A549 (cell line): ENCODE measurements around the gene CCDC57. TPM values are rescaled to one million over a fixed set of nuclear protein-coding genes. Genes with fewer than 3 reads are reported as not detected.

ENCODE experiments used
- ATAC-seq, 2 experiments: fragments of 200-7000 bp in 1 of 2; fragments of >200 bp in 1 of 2; cut with Nextera tagmentation in 1 of 2; cut with Tn5 transposase in 1 of 2; 3 replicates each; pipeline versions ENCODE4 v1.8.0 to v1.9.1; 2018 to 2020; ENCODE audit warnings: mild to moderate bottlenecking in 1 of 2, moderate library complexity in 1 of 2
- CTCF ChIA-PET: fragments of 300-600 bp; sonication (Branson Sonifier 250); formaldehyde crosslinking; extraction: SDS; loops from one replicate; lab custom pipeline; 2021; ENCODE audit warnings: antibody characterized with exemption, inconsistent platforms; lab: Yijun Ruan, JAX
- POLR2A ChIA-PET: fragments of 350-600 bp; formaldehyde crosslinking; extraction: SDS; loops from one replicate; lab custom pipeline; 2021; ENCODE audit warnings: antibody characterized with exemption, inconsistent platforms; lab: Yijun Ruan, JAX
- DNase-seq, 2 experiments: peaks; one replicate each; pipeline versions ENCODE4 v3.0.0 to v3.0.0-alpha.2; 2011 to 2016; ENCODE audit warnings: low read depth in 1 of 2, low spot score in 1 of 2
- FAIRE-seq: peaks from 2 replicates; lab custom pipeline; 2011; peaks lifted over from hg19 to GRCh38; lab: Jason Lieb, UNC
- H3K27ac ChIP-seq, 2 experiments: fragments of >200 bp; sonication (Bioruptor Twin); formaldehyde crosslinking; 3 replicates each; pipeline ENCODE4 v1.5.1; 2016 to 2017
- H3K4me1 ChIP-seq: fragments of >200 bp; sonication (Bioruptor Twin); formaldehyde crosslinking; 3 replicates; pipeline ENCODE4 v1.6.1; 2016
- H3K4me2 ChIP-seq: fragments of >200 bp; sonication (Bioruptor Twin); formaldehyde crosslinking; 3 replicates; pipeline ENCODE4 v1.6.1; 2016
- H3K4me3 ChIP-seq: fragments of >200 bp; sonication (Bioruptor Twin); formaldehyde crosslinking; 3 replicates; pipeline ENCODE4 v1.5.1; 2016
- H3K9me3 ChIP-seq: fragments of >200 bp; sonication (Bioruptor Twin); formaldehyde crosslinking; 3 replicates; pipeline ENCODE4 v1.6.1; 2016
- BHLHE40 ChIP-seq: IDR thresholded peaks from 2 replicates; pipeline ENCODE4 v1.6.1; 2012; ENCODE audit warnings: low read depth, low read length, inconsistent platforms
- CBX2 ChIP-seq: fragments of 200-600 bp; sonication (generic); IDR thresholded peaks from 2 replicates; pipeline ENCODE4 v1.6.1; 2016; ENCODE audit warnings: low read depth, mild to moderate bottlenecking, borderline replicate concordance
- CEBPB ChIP-seq, 2 experiments: fragments of >200 bp in 1 of 2; sonication (Bioruptor Twin) in 1 of 2; formaldehyde crosslinking in 1 of 2; IDR thresholded peaks; 2 replicates each; pipeline ENCODE4 v1.6.1; 2012 to 2016
- CHD2 ChIP-seq: fragments of 150-350 bp; IDR thresholded peaks from 2 replicates; pipeline ENCODE4 v1.6.1; 2014; ENCODE audit warnings: low read length; ENCODE audit not compliant: partially characterized antibody
- ELK1 ChIP-seq: fragments of 150-350 bp; IDR thresholded peaks from 2 replicates; pipeline ENCODE4 v1.6.1; 2014; ENCODE audit warnings: low read depth, mild to moderate bottlenecking, low read length
- EP300 ChIP-seq, 2 experiments: fragments of >200 bp; sonication (Bioruptor Twin); formaldehyde crosslinking; IDR thresholded peaks; 2 replicates in 1 of 2; 3 replicates in 1 of 2; pipeline ENCODE4 v1.6.1; 2016 to 2017
- ESRRA ChIP-seq: fragments of 150-350 bp; IDR thresholded peaks from 2 replicates; pipeline ENCODE4 v1.6.1; 2014; ENCODE audit warnings: mild to moderate bottlenecking, low read length, borderline replicate concordance
- FOSL2 ChIP-seq, 2 experiments: fragments of 450-650 bp in 1 of 2; fragments of >200 bp in 1 of 2; sonication (Bioruptor Twin) in 1 of 2; formaldehyde crosslinking; IDR thresholded peaks; 2 replicates each; pipeline versions ENCODE4 v1.5.0 to v1.6.1; 2016 to 2020; ENCODE audit warnings: mild to moderate bottlenecking in 1 of 2, moderate library complexity in 1 of 2
- MAFK ChIP-seq: fragments of 450-650 bp; IDR thresholded peaks from 2 replicates; pipeline ENCODE4 v1.6.1; 2014; ENCODE audit not compliant: partially characterized antibody
- MAX ChIP-seq: IDR thresholded peaks from 2 replicates; pipeline ENCODE4 v1.6.1; 2012
- MYC ChIP-seq: IDR thresholded peaks from 2 replicates; pipeline ENCODE4 v1.6.1; 2012; ENCODE audit warnings: mild to moderate bottlenecking, inconsistent platforms, low read length, improper control_type of control experiment, borderline replicate concordance
- NPAS2 ChIP-seq: fragments of 250-450 bp; sonication (Bioruptor Pico); IDR thresholded peaks from 2 replicates; pipeline ENCODE4 v1.8.0; 2022; ENCODE audit warnings: mild to moderate bottlenecking, moderate library complexity, borderline replicate concordance
- NR3C1 ChIP-seq: fragments of >200 bp; sonication (Bioruptor Twin); formaldehyde crosslinking; IDR thresholded peaks from 3 replicates; pipeline ENCODE4 v1.6.1; 2017
- PHF8 ChIP-seq: fragments of 200-600 bp; sonication (generic); IDR thresholded peaks from 2 replicates; pipeline ENCODE4 v1.6.1; 2016; ENCODE audit warnings: low read depth, mild to moderate bottlenecking, antibody characterized with exemption, moderate library complexity, borderline replicate concordance
- POLR2AphosphoS2 ChIP-seq: conservative IDR thresholded peaks from 2 replicates; pipeline ENCODE4 v1.6.1; 2012; ENCODE audit warnings: low read length, improper control_type of control experiment, inconsistent platforms
- RAD21 ChIP-seq, 2 experiments: fragments of >200 bp in 1 of 2; sonication (Bioruptor Twin) in 1 of 2; formaldehyde crosslinking in 1 of 2; IDR thresholded peaks in 1 of 2; conservative IDR thresholded peaks in 1 of 2; 2 replicates in 1 of 2; 3 replicates in 1 of 2; pipeline ENCODE4 v1.6.1; 2012 to 2018; ENCODE audit warnings: inconsistent platforms in 1 of 2
- RCOR1 ChIP-seq: fragments of 150-350 bp; IDR thresholded peaks from 2 replicates; pipeline ENCODE4 v1.6.1; 2014; ENCODE audit warnings: antibody characterized with exemption, low read length, low read depth
- REST ChIP-seq: fragments of 200-600 bp; sonication (generic); IDR thresholded peaks from 2 replicates; pipeline ENCODE4 v1.6.1; 2016; ENCODE audit warnings: antibody characterized with exemption, mild to moderate bottlenecking, moderate library complexity
- SMC3 ChIP-seq: fragments of >200 bp; sonication (Bioruptor Twin); formaldehyde crosslinking; IDR thresholded peaks from 3 replicates; pipeline ENCODE4 v1.6.1; 2018; ENCODE audit warnings: inconsistent platforms
- TFCP2L1 ChIP-seq: fragments of 250-450 bp; sonication (Bioruptor Pico); IDR thresholded peaks from 2 replicates; pipeline ENCODE4 v1.5.0; 2021; ENCODE audit warnings: mild to moderate bottlenecking
- whole genome bisulfite sequencing: methylation state at CpG from one replicate; pipeline ENCODE4 v1.1.6; 2017; ENCODE audit errors: missing lambda C conversion rate; 5-methylcytosine and 5-hydroxymethylcytosine counted together
- polyA plus RNA-seq, 4 experiments: library from polyadenylated mRNA; depleted of rRNA in 3 of 4; stranded (reverse); fragments of >200 nt; fragmentation: RNase III in 1 of 4; extraction: RNeasy Plus Mini Kit Qiagen cat#74134 plus additional on column Dnase treatment in 1 of 4; gene quantifications; 2 replicates in 3 of 4; 3 replicates in 1 of 4; pipeline ENCODE4 v1.2.3, GENCODE V29; 2011 to 2017

The CCDC57 gene
- polyA plus RNA-seq, 2 of the 4 experiments (the other 2 are of a cell fraction) = 18.2 to 18.5 TPM

GRCh38 chr17:82232876-82233785 is 20.5 kb upstream of the CCDC57 start (continued):
- TF ChIP-seq CHD2 (no peak), TFCP2L1 (CRISPR knock-in tag) (no peak), RAD21 (conservative IDR thresholded peaks at IDR 0.05 in 1 of 2, IDR thresholded peaks at IDR 0.05 in 1 of 2) (no peak), MAFK (no peak), SMC3 (no peak), PHF8 (no peak), CBX2 (no peak), NPAS2 (CRISPR knock-in tag) (no peak), MYC (no peak), ELK1 (no peak)

GRCh38 chr17:82232322-82232820 is 19.7 kb upstream of the CCDC57 start:
- ATAC-seq (no peak), DNase-seq (no peak), FAIRE-seq (no peak)
- Histone ChIP-seq H3K27ac (peak overlapping the region; percentile 95 to 99), H3K4me3 (peak overlapping the region; percentile 65), H3K9me3 (no peaks in the 10 kb centered on the region), H3K4me1 (peaks cover 61% of the 10 kb centered on the region), H3K4me2 (peak overlapping the region; percentile 96)
- 71% methylated on average over 16 of the region's 21 CpGs for WGBS
- TF ChIP-seq EP300 (IDR thresholded peaks at IDR 0.05) = no peak
- TF ChIP-seq FOSL2 (IDR thresholded peaks at IDR 0.05) = no peak
- TF ChIP-seq FOSL2 (CRISPR knock-in tag; IDR thresholded peaks at IDR 0.05) = no peak
- no peak for TF ChIP-seq CBX2
- no peak for TF ChIP-seq MAFK
- no peak for TF ChIP-seq RAD21 (conservative IDR thresholded peaks at IDR 0.05 in 1 of 2, IDR thresholded peaks at IDR 0.05 in 1 of 2)
- no peak for TF ChIP-seq REST
- TF ChIP-seq CEBPB (IDR thresholded peaks at IDR 0.05) = no peak
- no peak for TF ChIP-seq NR3C1
- no peak for TF ChIP-seq POLR2AphosphoS2
- no peak for TF ChIP-seq BHLHE40
- no peak for TF ChIP-seq MAX
- TF ChIP-seq ESRRA = no peak
- TF ChIP-seq NPAS2 (CRISPR knock-in tag) = no peak
- TF ChIP-seq RCOR1 = no peak
- ChIA-PET POLR2A (interaction anchor here (1.4 kb wide), 1 partner anchor 10 kb away, joined by 7 read pairs; no protein-coding TSS in a partner anchor), CTCF (interaction anchor here (1.0 to 17.6 kb wide), 4 partner anchors 10 to 94 kb away, joined by 3 to 289 read pairs (median 10); partner anchors contain the start of gene SECTM1)
